ENCODE measurements around the gene CDH16.

- TF ChIP-seq, protein P1, sequence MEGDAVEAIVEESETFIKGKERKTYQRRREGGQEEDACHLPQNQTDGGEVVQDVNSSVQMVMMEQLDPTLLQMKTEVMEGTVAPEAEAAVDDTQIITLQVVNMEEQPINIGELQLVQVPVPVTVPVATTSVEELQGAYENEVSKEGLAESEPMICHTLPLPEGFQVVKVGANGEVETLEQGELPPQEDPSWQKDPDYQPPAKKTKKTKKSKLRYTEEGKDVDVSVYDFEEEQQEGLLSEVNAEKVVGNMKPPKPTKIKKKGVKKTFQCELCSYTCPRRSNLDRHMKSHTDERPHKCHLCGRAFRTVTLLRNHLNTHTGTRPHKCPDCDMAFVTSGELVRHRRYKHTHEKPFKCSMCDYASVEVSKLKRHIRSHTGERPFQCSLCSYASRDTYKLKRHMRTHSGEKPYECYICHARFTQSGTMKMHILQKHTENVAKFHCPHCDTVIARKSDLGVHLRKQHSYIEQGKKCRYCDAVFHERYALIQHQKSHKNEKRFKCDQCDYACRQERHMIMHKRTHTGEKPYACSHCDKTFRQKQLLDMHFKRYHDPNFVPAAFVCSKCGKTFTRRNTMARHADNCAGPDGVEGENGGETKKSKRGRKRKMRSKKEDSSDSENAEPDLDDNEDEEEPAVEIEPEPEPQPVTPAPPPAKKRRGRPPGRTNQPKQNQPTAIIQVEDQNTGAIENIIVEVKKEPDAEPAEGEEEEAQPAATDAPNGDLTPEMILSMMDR (IDR thresholded peaks at IDR 0.05; ENCODE audit: extremely low read depth in 1 of 2, insufficient read depth in 1 of 2, low read depth in 1 of 2, low read length in 2 of 2), result no peak
- TF ChIP-seq JUN (IDR thresholded peaks at IDR 0.05; ENCODE audit: borderline replicate concordance, insufficient read depth, insufficient read length, low read depth) (no peak), POLR2A (IDR thresholded peaks at IDR 0.05; ENCODE audit: low read depth, low read length) (no peak), FOS (IDR thresholded peaks at IDR 0.05; ENCODE audit: borderline replicate concordance, insufficient read depth, low read length) (no peak), POLR2AphosphoS5 (IDR thresholded peaks at IDR 0.05; ENCODE audit: insufficient read depth, low read depth, low read length) (no peak), GATA2 (IDR thresholded peaks at IDR 0.05; ENCODE audit: insufficient read depth, insufficient read length, low read depth, low read length) (no peak), EZH2 (IDR thresholded peaks at IDR 0.05; ENCODE audit: borderline replicate concordance, low read depth, low read length, severe bottlenecking) (no peak)
- TF ChIP-seq, protein P2, sequence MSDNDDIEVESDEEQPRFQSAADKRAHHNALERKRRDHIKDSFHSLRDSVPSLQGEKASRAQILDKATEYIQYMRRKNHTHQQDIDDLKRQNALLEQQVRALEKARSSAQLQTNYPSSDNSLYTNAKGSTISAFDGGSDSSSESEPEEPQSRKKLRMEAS (IDR thresholded peaks at IDR 0.05; ENCODE audit: insufficient read depth, insufficient read length), result no peak
Measured at GRCh38 chr16:66960270-66960669, 41.6 kb upstream of the CDH16 start.
